Right lung (tissue), 5 donors: Measurements from ENCODE around the gene XIAP. TPM values are rescaled to one million over a fixed set of nuclear protein-coding genes. Genes with fewer than 3 reads are reported as not detected.

Source experiments
- DNase-seq, 2 donors: peaks; one replicate each; pipeline ENCODE4 v3.0.0-alpha.2; 2013
- polyA plus RNA-seq, 5 donors: library from polyadenylated mRNA; unstranded; fragments of 120-200 nt; gene quantifications; one replicate each; pipeline versions ENCODE4 v1.2.1 to v1.2.3, GENCODE V29; 2013; ENCODE audit warnings: inconsistent platforms in 1 of 5, low replicate concordance in 1 of 5; ENCODE audit not compliant: insufficient read length in 5 of 5, insufficient read depth in 1 of 5

The XIAP gene
- polyA plus RNA-seq, 5 donors, result 32.4 to 41.3 (median 37.5) TPM

- no peak for DNase-seq
Measured at GRCh38 chrX:123949846-123950245, 90.0 kb downstream of the XIAP start.

GRCh38 chrX:123959281-123960063, 99.6 kb downstream of the XIAP start:
- DNase-seq, result peak; percentile 33 to 48

GRCh38 chrX:123960956-123961267, 101.1 kb downstream of the XIAP start:
- DNase-seq, result no peak

- peak; percentile 82 to 84 for DNase-seq
Measured at GRCh38 chrX:123961268-123962005, 101.6 kb downstream of the XIAP start, which contains the start of gene STAG2. Gene STAG2 (plus strand): TSS chrX:123961706. CDS start chrX:124022628, 60,922 bp downstream.

- no peak for DNase-seq
Measured at GRCh38 chrX:123962006-123962467, 102.2 kb downstream of the XIAP start.

DNA sequence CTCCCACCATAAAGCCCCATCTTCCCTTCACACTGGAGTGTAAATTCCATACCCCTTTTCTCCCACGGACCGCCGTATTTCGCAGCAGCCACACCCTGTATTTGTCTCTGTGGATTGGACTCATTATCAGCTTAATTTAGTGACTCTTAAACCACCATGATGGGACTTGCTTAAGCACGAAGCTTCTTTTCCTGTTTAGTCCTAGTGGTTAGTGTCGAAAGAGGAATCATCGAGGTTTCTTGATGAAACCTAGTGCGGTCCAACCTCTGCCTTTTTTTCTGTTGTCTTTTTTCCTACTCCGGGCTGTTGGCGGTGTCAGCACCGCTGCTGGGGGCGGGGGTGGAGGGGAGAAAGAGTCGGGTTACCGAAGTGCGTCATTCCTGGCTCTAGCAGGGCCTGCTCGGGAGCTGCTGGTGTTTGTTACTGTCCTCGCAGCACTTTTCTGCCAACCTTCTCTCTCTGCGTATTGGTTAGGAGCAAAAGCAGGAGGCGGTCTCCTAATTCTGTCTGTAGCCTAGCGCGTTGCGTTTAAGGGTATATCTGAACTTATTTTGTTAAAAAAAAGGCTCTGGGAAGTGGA, 103.0 kb downstream of the XIAP start:
- peak; percentile 90 to 93 for DNase-seq

Other genes starting within 250 kb of the XIAP start
- gene THOC2, start 127.0 kb upstream of the XIAP start, polyA plus RNA-seq, result 100 to 1,000 TPM in 4 of 5 donors, 10 to 100 TPM in 1; 95.3 to 166 (median 145) TPM
- 100 to 1,000 TPM in 4 of 5 donors, 10 to 100 TPM in 1; 71.1 to 145 (median 135) TPM for gene STAG2, start 101.7 kb downstream of the XIAP start, polyA plus RNA-seq